AG09309 (cell line): ENCODE data around the gene ZCCHC3.

Source experiments
- DNase-seq: peaks from one replicate; pipeline ENCODE4 v3.0.0-alpha.2; 2010; ENCODE audit warnings: low read depth
- H3K4me3 ChIP-seq: 2 replicates; pipeline ENCODE4 v1.5.1; 2011; ENCODE audit warnings: mild to moderate bottlenecking, low read depth, low read length, moderate library complexity; ENCODE audit not compliant: control insufficient read depth
- CTCF ChIP-seq: IDR thresholded peaks from 2 replicates; pipeline ENCODE4 v1.5.1; 2011; ENCODE audit warnings: mild to moderate bottlenecking, low read depth, low read length, inconsistent platforms; ENCODE audit not compliant: insufficient read depth, control insufficient read depth; ENCODE audit errors: missing control alignments

Gene ZCCHC3

GRCh38 chr20:346033-346639 lies 48.8 kb downstream of the ZCCHC3 start:
- H3K4me3 ChIP-seq = peak overlapping the region; percentile 68
- no peak for DNase-seq
- no peak for TF ChIP-seq CTCF

- DNase-seq = no peak
- peak within 1 kb of the TSS; percentile 68 for H3K4me3 ChIP-seq
- no peak for TF ChIP-seq CTCF
These were observed 49.4 kb downstream of the ZCCHC3 start, which contains the start of gene NRSN2 for GRCh38 chr20:346640-347316. TSS of gene NRSN2 (plus strand) at chr20:347111. CDS start at chr20:349644, 2,533 bp downstream.

GRCh38 chr20:347317-347639 lies 49.9 kb downstream of the ZCCHC3 start:
- DNase-seq = no peak
- peak overlapping the region; percentile 68 for H3K4me3 ChIP-seq
- no peak for TF ChIP-seq CTCF

- peak overlapping the region; percentile 68 for H3K4me3 ChIP-seq
- peak; percentile 68 for DNase-seq
- no peak for TF ChIP-seq CTCF
These were observed 50.5 kb downstream of the ZCCHC3 start for GRCh38 chr20:347640-348484.

- DNase-seq = no peak
- H3K4me3 ChIP-seq = no peak overlapping the region
- no peak for TF ChIP-seq CTCF
These were observed 51.8 kb downstream of the ZCCHC3 start for GRCh38 chr20:348972-349841.
